HL-60 (cell line): ENCODE data around the gene ANO6.

Experiments used
- POLR2AphosphoS5 ChIP-seq: IDR thresholded peaks from 2 replicates; pipeline ENCODE4 v1.6.1; 2012; ENCODE audit warnings: low read depth
- SPI1 ChIP-seq: IDR thresholded peaks from 2 replicates; pipeline ENCODE4 v1.6.1; 2012; ENCODE audit warnings: low read depth, mild to moderate bottlenecking, borderline replicate concordance
- TF ChIP-seq, protein P1 (sequence below): IDR thresholded peaks from one replicate; pipeline ENCODE4 v1.5.1; 2011; ENCODE audit warnings: low read length, control low read depth, inconsistent platforms; ENCODE audit not compliant: insufficient read depth
- TF ChIP-seq, protein P2 (sequence below): IDR thresholded peaks from 2 replicates; pipeline ENCODE4 v1.6.1; 2012; ENCODE audit warnings: low read depth; ENCODE audit not compliant: insufficient replicate concordance

DNA sequence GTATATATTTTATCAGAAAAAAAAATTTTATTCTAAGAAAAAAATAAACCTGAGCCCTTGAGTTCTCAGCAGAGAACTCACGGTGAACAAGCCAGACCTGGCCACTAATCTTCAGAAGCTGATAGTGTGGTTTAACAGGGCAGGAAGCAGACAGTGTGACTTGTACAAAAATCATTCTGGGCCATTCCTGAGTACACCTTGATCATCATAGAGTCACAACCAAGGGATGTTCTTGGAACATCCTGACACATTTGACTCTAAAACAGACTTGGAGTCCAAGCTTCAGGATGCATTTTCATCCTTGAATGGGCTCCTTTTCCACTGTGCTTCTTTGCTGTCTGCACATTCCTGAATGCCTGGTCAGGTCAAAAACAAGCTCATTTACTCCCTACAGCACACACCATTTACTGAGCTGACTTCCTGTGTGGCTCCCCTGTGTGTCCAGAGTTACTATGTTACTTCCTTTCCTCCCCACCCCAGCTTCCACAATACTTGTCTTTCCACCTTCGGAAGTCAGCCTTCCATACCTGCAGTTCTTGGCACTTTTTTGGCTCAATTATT lies 112.0 kb downstream of the ANO6 start:
- TF ChIP-seq, protein P1, sequence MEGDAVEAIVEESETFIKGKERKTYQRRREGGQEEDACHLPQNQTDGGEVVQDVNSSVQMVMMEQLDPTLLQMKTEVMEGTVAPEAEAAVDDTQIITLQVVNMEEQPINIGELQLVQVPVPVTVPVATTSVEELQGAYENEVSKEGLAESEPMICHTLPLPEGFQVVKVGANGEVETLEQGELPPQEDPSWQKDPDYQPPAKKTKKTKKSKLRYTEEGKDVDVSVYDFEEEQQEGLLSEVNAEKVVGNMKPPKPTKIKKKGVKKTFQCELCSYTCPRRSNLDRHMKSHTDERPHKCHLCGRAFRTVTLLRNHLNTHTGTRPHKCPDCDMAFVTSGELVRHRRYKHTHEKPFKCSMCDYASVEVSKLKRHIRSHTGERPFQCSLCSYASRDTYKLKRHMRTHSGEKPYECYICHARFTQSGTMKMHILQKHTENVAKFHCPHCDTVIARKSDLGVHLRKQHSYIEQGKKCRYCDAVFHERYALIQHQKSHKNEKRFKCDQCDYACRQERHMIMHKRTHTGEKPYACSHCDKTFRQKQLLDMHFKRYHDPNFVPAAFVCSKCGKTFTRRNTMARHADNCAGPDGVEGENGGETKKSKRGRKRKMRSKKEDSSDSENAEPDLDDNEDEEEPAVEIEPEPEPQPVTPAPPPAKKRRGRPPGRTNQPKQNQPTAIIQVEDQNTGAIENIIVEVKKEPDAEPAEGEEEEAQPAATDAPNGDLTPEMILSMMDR, result no peak
- TF ChIP-seq POLR2AphosphoS5 (no peak), SPI1 (no peak)
- TF ChIP-seq, protein P2, sequence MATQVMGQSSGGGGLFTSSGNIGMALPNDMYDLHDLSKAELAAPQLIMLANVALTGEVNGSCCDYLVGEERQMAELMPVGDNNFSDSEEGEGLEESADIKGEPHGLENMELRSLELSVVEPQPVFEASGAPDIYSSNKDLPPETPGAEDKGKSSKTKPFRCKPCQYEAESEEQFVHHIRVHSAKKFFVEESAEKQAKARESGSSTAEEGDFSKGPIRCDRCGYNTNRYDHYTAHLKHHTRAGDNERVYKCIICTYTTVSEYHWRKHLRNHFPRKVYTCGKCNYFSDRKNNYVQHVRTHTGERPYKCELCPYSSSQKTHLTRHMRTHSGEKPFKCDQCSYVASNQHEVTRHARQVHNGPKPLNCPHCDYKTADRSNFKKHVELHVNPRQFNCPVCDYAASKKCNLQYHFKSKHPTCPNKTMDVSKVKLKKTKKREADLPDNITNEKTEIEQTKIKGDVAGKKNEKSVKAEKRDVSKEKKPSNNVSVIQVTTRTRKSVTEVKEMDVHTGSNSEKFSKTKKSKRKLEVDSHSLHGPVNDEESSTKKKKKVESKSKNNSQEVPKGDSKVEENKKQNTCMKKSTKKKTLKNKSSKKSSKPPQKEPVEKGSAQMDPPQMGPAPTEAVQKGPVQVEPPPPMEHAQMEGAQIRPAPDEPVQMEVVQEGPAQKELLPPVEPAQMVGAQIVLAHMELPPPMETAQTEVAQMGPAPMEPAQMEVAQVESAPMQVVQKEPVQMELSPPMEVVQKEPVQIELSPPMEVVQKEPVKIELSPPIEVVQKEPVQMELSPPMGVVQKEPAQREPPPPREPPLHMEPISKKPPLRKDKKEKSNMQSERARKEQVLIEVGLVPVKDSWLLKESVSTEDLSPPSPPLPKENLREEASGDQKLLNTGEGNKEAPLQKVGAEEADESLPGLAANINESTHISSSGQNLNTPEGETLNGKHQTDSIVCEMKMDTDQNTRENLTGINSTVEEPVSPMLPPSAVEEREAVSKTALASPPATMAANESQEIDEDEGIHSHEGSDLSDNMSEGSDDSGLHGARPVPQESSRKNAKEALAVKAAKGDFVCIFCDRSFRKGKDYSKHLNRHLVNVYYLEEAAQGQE, result no peak
